Ramos (cell line): ENCODE measurements around the gene SLC7A6.

Experiments
- in situ Hi-C: fragments of 300-500 bp; cut with MboI; formaldehyde crosslinking; loops from one replicate; pipeline ENCODE4 v1.14.3; 2022; ENCODE audit warnings: low sequenced_read_pairs; ENCODE audit not compliant: unreplicated experiment

The SLC7A6 gene

DNA sequence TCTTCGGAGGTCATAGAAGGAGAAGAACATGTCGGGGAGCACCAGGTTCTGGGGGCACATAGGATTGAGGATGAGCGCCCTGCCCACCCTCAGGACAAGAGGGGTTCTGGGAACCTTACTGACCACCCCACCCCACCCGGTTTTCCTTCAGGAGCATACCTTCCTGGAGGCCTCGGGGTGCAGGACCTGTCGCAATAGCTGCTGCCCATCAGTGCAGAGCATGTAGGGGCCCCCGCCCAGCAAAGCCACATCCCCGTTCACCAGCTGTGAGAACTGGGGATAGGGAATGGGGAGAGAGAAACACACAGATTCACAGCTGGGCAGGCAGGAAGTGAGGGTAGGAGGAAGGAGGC, 30.5 kb upstream of the SLC7A6 start:
- in situ Hi-C loops, result loop anchor here (10.0 kb wide), 1 partner anchor 239 kb away; the partner anchor contains the start of gene DPEP2

DNA sequence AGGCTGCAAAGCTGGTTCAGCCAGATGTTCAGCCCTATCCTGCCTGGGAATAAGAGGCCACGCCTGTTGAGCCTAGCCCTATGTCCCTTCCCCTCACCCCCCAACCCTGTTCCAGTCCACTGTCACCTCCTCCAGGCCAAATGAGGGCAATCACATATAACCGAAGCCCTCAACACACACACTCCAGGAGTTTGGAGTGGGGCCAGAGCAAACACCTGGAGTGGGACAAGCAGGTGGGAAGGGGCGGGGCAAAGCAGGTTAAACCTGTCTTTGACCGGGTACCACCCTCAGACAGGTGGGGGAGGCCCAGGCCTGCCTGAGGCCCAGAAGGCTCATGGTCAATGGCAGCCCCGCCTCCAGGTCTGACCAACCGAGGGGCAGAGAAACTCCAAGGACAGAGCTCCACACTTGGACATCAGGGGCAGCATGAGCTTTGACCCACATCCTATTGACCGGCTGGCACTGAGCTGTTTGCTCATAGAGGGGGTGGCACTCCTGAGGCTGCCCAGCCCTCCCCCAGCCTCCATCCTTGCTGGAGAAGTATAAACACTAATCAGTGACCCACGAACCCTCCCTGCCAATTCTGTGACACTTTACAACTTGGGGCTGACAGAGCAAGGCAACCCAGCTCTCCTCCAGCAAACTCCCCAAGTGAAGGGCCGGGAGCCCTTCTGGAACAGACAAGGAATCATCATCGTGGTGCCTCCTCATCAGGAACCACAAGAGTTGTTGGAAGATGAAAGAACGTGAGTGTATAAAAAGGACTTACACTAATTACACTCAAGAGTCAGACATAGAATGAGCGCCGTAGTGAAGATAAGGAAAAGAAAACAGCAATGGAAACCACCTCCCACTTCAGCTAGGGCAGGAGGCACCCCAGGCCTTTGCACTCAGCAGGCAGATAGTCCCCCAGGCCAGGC, 29.9 kb upstream of the SLC7A6 start:
- in situ Hi-C loops, result loop anchor here (10.0 kb wide), 1 partner anchor 240 kb away; the partner anchor contains the start of gene DPEP2

GRCh38 chr16:68235108-68235886, 29.0 kb upstream of the SLC7A6 start:
- in situ Hi-C loops, result loop anchor here (10.0 kb wide), 1 partner anchor 240 kb away; the partner anchor contains the start of gene DPEP2

DNA sequence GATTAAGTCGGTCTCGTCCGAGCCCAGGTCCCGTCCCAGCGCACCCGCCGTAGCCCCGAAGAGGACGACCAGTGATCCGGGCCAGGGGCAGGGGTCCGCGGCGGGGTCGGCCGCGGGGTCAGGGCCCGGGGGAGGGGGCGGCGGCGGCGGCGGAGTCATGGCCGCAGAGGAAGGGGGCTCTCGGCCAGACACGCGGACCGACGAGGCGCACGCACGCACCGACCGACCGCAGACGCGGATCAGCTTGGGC, 28.5 kb upstream of the SLC7A6 start, which contains the start of gene ESRP2:
ESRP2 (minus strand) TSS at position 241 of the 250 bp plus-strand sequence; CDS start at position 159, 82 bp downstream.
- in situ Hi-C loops, result loop anchor here (10.0 kb wide), 1 partner anchor 241 kb away; the partner anchor contains the start of gene DPEP2

- in situ Hi-C loops, result loop anchor here (10.0 kb wide), 1 partner anchor 241 kb away; the partner anchor contains the start of gene DPEP2
These were observed 28.0 kb upstream of the SLC7A6 start for GRCh38 chr16:68236137-68236825.

- in situ Hi-C loops, result loop anchor here (10.0 kb wide), 1 partner anchor 242 kb away; the partner anchor contains the start of gene DPEP2
These were observed 27.5 kb upstream of the SLC7A6 start for GRCh38 chr16:68236826-68237242.

DNA sequence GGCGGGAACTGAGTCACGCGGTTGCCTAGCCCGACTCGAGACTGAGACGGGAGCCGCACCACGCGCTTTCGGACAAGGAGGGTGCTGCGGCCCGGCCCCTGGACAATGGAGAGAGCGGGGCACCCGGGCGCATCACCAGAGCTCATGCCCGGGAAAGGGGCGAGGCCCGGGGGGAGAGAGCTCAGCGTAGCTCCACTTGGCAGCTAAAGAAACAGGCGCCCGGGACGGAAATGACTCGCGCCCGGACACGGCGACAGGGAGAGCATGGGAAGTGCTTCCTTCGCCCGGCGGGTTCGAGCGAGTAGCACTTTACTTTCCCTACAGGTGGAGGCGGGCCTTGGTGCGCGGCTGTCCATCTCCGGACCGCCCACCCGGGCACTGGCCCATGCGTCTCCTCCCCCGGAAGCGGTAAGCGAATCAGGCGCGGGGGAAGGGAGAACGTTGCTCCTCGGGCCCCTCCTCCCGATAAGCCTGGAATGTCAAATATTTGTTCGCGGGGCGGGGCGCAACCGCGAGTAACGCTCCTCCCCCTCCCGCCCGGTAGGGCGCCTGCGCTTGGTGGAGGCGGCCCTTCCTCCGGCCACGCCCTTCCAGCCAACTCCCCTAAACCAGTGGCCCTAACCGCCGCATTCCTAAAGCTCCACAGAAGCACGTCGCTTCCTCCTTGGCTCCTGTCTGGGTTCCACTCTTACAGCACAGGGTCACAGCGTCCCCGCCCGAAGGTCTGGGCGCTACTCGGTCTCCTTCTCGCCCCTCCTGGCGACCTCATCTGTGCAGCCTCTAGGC, 26.9 kb upstream of the SLC7A6 start:
- in situ Hi-C loops, result loop anchor here (10.0 kb wide), 1 partner anchor 243 kb away; the partner anchor contains the start of gene DPEP2

DNA sequence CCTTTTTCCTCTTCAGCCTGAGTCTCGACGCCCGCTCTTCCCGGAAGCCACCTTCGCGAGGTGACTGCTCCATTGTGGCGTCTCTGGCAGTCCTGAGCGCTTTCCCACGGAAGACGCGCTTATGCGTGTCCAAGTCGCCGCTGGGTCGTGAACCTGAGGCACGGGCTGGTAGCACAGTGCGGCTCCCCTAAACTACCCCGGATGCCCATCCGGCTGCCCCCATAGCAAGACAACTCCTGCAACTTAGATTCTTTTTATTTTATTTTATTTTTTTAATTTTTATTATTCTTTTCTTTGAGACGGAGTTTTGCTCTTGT, 26.3 kb upstream of the SLC7A6 start:
- in situ Hi-C loops, result loop anchor here (10.0 kb wide), 1 partner anchor 243 kb away; the partner anchor contains the start of gene DPEP2

- in situ Hi-C loops, result loop anchor here (5.0 kb wide), 1 partner anchor 90 kb away; no protein-coding TSS in a partner anchor
These were observed 22.2 kb upstream of the SLC7A6 start for GRCh38 chr16:68242085-68242484.

DNA sequence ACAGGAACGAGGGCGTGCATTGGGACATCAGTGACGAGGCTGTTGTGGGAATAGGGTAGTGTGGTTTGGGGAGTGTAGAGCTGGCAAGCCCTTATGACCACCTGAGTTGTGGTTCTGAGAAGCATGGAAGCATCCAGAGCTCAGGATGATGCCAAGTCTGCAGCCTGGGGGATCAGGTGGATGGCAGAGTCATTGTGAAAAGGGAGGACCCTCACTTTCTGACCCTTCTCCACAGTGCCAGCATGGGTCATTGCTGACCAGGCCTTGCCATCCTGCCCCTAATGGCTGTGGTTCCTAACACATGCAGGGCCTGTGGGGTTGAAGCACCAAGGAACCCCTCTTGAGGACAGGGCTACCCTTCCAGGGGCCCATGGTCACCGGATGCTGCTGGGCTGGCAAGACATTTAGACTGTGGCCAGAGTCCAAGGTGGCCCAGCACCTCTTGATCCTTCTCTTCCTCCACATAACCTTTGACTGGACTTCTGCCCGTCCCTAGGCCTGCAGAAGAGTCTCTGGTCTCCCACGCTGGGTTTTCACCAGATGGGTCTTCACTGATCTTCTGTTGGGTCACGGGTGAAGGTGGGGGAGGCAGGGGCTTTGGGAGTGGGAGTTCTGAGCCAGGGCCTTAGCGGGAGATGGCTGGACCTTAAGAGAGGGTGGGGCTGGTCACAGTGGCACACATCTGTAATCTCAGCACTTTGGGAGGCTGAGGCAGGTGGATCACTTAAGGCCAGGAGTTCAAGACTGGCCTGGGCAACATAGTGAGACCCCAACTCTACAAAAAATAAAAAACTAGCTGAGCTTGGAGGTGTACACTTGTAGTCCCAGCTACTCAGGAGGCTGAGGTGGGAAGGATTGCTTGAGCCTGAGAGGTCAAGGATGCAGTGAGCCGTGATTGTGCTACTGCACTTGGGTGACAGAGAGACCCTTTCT, 21.1 kb upstream of the SLC7A6 start:
- in situ Hi-C loops, result loop anchor here (5.0 kb wide), 1 partner anchor 89 kb away; no protein-coding TSS in a partner anchor

DNA sequence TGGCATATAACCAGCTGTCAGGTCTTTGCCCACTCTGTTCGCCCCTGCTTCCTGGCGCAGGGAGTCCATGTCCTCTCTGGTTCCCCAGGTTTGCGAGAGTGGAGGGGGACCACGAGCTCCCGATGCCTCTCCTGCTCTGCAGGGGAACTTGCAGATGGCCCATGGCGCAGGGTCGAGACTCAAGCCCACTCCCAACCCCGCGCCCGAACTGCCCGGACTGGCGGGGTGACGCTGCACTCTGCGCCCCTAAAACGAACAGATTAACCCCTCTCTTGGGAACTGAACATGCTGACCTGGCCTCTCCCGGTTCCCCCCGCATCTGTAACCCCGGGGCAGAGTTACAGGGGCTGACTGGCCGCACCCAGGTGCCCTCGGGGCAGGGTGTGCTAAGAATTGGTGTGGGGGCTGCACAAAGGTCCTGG, 19.8 kb upstream of the SLC7A6 start:
- in situ Hi-C loops, result loop anchor here (5.0 kb wide), 1 partner anchor 88 kb away; no protein-coding TSS in a partner anchor

DNA sequence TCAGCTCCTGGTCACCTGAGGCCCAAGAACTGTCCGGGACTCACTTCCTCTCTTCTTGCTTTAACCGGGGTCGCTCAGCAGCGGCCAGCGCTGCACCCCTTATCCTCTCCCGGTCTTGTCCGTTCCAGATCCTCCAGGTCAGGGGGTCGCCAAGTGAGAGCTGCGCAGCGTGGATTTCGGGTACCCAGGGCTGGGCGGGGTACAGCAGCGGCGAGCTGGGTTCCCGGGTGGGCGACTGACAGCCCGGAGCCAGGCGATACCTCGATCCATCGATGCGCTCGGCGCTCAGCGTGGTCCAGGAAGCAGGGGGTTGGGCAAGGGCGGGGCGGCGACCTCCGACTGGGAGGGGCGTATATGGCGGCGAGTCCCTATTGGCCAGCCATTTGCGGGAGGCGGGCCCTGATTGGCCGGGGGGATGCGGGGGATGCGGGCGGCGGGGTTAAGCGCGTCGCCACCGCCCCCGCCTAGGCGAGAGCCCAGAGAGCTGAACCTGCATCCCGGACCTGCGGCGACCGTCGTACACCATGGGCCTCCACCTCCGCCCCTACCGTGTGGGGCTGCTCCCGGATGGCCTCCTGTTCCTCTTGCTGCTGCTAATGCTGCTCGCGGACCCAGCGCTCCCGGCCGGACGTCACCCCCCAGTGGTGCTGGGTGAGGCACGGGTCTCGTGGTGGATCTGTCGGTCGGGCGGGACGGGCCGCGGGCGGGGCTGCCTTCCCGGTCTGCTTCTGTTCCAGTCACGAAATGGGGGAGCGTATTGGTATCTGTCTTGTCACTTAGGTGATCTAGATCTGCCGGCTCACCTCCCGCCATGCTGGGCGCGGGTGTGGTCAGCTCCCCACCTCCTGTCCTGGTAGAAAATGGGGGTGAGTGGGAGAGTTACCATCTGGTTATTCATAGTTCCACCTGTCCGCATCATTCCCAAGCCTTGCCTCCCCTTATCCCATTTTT, 19.1 kb upstream of the SLC7A6 start, which contains the start of gene PLA2G15:
PLA2G15 (plus strand) TSS at position 471 of the 951 bp plus-strand sequence; CDS start at position 525, 54 bp downstream.
- in situ Hi-C loops, result loop anchor here (5.0 kb wide), 1 partner anchor 87 kb away; no protein-coding TSS in a partner anchor

GRCh38 chr16:68246121-68246520, 18.2 kb upstream of the SLC7A6 start:
- in situ Hi-C loops, result no loop called here

DNA sequence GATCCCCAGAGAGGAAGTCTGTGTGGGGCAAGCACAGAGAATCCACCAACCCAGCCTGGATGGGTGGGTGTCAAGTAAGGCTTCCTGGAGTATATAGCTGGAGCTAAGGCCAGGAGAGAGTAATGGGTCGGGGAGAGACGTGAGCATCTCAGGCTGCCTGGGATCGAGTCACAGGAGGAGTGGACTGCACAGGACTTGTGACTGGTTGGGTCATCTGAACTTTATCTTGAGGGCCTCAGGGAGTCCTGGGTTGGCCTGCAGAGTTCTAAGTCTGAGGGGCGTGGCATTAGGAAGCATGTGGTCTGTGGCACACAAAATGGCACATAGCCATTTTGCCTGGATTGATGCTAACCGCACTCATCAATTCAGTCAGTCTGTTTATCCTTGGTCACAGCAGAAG, 17.7 kb upstream of the SLC7A6 start:
- in situ Hi-C loops, result no loop called here

DNA sequence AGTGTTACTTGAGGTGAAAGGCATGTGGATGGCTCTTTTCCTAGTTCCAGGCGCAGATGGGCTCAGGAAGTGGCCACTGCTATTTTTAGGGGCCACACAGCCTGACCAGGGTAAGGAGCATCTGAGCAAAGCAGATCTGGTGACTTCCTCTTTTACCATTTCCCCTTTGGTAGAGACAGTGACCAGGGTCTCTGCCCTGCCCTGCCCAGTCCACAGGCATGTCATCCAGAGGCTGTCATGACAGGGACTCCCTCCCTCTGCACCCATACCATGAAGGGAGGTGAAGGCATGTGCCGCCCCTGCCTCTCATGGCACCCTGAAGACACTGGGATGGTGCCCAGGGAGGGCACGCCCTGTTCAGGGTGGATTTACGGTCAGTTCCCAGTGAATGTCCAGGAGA, 16.9 kb upstream of the SLC7A6 start:
- in situ Hi-C loops, result no loop called here

GRCh38 chr16:68247932-68248331, 16.4 kb upstream of the SLC7A6 start:
- in situ Hi-C loops, result no loop called here

DNA sequence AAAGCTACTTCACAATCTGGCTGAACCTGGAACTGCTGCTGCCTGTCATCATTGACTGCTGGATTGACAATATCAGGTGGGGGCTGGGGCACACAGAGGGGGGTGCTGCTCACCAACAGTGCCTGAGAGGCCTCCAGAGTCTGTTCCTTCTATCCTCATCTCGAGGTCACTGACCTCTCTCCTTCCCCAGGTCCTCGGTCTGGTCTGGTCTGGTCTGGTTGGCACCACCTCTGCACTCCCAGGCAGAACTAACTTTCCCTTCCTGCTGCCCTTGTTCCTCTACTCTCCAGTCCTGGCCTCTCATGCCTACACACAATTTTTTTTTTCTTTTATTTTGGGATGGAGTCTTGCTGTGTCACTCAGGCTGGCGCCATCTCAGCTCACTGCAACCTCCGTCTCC, 15.0 kb upstream of the SLC7A6 start:
- in situ Hi-C loops, result no loop called here
